Heart right ventricle (tissue), 16 donors: ENCODE data around the gene VPS13A. TPM values are rescaled to one million over a fixed set of nuclear protein-coding genes. Genes with fewer than 3 reads are reported as not detected.

ENCODE experiments used
- ATAC-seq, 8 donors: fragments of 200-7000 bp; cut with Tn5 transposase; one replicate each; pipeline ENCODE4 v1.9.1; 2020; ENCODE audit warnings: mild to moderate bottlenecking in 8 of 8, moderate library complexity in 8 of 8, moderate number of reproducible peaks in 1 of 8
- DNase-seq, 2 donors: peaks; one replicate each; pipeline ENCODE4 v3.0.0-alpha.2; 2020
- H3K27ac ChIP-seq, 10 donors: fragments of 200-600 bp; sonication (generic) in 2 of 10; one replicate each; pipeline versions ENCODE4 v1.5.0 to v1.8.0; 2020 to 2022; ENCODE audit warnings: mild to moderate bottlenecking in 3 of 10
- H3K27me3 ChIP-seq, 7 donors: fragments of 200-600 bp; one replicate each; pipeline ENCODE4 v1.8.0; 2021 to 2022; ENCODE audit warnings: mild to moderate bottlenecking in 2 of 7
- H3K36me3 ChIP-seq, 9 donors: fragments of 200-600 bp; sonication (generic) in 1 of 9; one replicate each; pipeline versions ENCODE4 v1.5.0 to v1.8.0; 2020 to 2022; ENCODE audit warnings: mild to moderate bottlenecking in 2 of 9
- H3K4me1 ChIP-seq, 9 donors: fragments of 200-600 bp; sonication (generic) in 1 of 9; one replicate each; pipeline versions ENCODE4 v1.5.0 to v1.8.0; 2020 to 2022; ENCODE audit warnings: mild to moderate bottlenecking in 4 of 9
- H3K4me3 ChIP-seq, 10 donors: fragments of 200-600 bp; sonication (generic) in 2 of 10; one replicate each; pipeline versions ENCODE4 v1.5.0 to v1.8.0; 2020 to 2022; ENCODE audit warnings: mild to moderate bottlenecking in 7 of 10, moderate library complexity in 2 of 10
- H3K9me3 ChIP-seq, 11 donors: fragments of 200-600 bp in 10 of 11; sonication (generic) in 2 of 11; one replicate each; pipeline versions ENCODE4 v1.5.0 to v1.8.0; 2013 to 2022; ENCODE audit warnings: mild to moderate bottlenecking in 2 of 11, control low read depth in 1 of 11, moderate library complexity in 1 of 11
- WGBS, 2 donors: extraction: QIAGEN DNeasy Blood & Tissue Kit; methylation state at CpG; one replicate each; pipeline ENCODE4 v1.1.7; 2013; ENCODE audit warnings: inconsistent platforms in 1 of 2; 5-methylcytosine and 5-hydroxymethylcytosine counted together
- intact Hi-C, 10 donors: fragments of 100-400 bp; cut with DNase I; formaldehyde crosslinking; loops; one replicate each; pipeline versions ENCODE4 v1.11.1 to v1.14.2; 2022
- polyA plus RNA-seq, 2 donors: library from polyadenylated mRNA; stranded (reverse); fragments of 200-250 nt; gene quantifications; one replicate each; pipeline ENCODE4 v1.2.3, GENCODE V29; 2013
- total RNA-seq, 10 donors: library from RNA; stranded (reverse); fragmentation: NEBNext Ultra II Directional in 3 of 10; extraction: Animal tissue kit (Norgen Biotek cat#: 25700) in 3 of 10; gene quantifications; one replicate each; pipeline versions ENCODE4 v1.2.1 to v1.2.4, GENCODE V29; 2021 to 2023
- TF ChIP-seq, protein P1 (sequence below), 9 donors: fragments of 200-600 bp; sonication (generic) in 2 of 9; IDR thresholded peaks; one replicate each; pipeline versions ENCODE4 v1.5.0 to v1.8.0; 2021 to 2022; ENCODE audit warnings: antibody characterized with exemption in 9 of 9, mild to moderate bottlenecking in 5 of 9, moderate library complexity in 1 of 9
- donor health status: Arrhythmogenic right ventricular cardiomyopathy.
- donor health status: ischemic (EF 13 %, LVEDD 7.1; RV severe dilation, severe dysfunction).
- donor health status: healthy with polysubstance abuse.
- donor health status: DM: no; HTN: yes; CAD: no.
- donor health status: DM: no; HTN: no; CAD: no.
- donor health status: ischemic (EF 25% LVEDD 6.9; RV normal size, moderate dysfunction).
- donor health status: ischemic (EF 25% LVEDD 5.7; RV mildly dilated, moderate dysfunction).
- donor health status: healthy.
- donor health status: DM: yes; HTN: yes; CAD: no.
- donor health status: Ischemic cardiomyopathy.
- donor health status: ischemic (EF 35%, LVEDD 5.7; RV mildly dilated, moderate dysfunction).
- donor health status: nonischemic (EF 11% LVEDD 7.7; RV severe dilation, severe dysfunction).
- donor health status: DM: yes; HTN: yes; CAD: no.
- donor health status: PGD.
- donor health status: ischemic (EF 29% LVEDD 5.4; RV normal size, mild dysfunction).
- donor health status: nonischemic (EF 23%, LVEDD 6.1; RV moderate dilation, normal function).

Gene VPS13A
- total and polyA plus RNA-seq, 12 donors, result 6.8 to 53.2 (median 33.6) TPM

DNA sequence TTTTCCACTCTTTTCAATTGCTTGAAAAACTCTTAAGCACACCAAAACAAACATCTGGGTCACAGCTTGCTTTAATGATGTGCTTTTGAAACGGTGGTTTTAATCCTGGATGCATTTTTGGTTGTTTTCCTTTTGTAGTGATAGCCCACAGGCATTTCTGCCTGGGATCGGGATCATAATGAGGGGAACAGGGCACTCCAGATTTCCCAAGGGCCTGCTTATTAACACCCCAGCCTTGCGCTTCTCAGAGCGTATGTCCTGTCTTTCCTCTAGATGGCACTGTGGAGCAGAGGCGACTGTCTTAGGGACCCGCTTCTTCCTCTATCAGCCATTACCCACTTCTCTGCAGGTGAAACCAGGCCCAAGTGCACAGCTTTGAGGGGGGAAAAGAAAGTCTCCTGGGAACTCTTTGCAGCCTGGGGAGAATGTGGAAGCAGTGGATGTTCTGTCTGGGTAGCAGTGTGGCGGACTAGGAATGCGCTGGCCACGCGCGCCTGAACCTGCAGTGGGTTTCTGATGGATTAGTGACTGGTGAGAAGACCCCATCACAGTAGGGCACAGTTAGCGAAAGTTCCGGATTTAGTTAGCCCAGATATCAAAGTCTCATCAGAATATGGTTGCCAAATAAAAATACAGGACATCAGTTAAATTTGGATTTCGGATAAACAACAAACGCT lies 280.7 kb downstream of the VPS13A start:
- 50 to 51% methylated on average over 15 of the region's 15 CpGs for WGBS, 2 donors

DNA sequence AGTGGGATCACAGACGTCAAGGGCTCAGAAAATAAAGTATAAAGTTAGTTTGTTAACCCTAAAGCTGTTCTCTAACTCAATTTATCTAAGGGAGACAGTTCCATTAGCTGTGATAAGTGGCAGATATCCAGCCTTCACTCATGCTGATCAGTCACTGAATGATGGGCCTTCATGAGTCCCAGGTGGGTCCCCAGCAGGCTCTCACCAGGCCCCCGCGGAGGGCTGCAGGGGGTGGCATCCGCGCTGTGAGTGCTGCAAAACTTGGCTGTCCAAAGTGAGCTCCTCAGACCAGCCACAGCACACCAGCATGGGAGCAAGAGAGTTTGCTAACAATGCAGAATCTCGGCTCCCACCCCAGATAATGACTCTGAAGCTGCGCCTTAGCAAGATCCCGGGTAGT lies 283.6 kb downstream of the VPS13A start:
- Histone ChIP-seq H3K9me3 (no peaks in the 10 kb centered on the region), H3K36me3 (no peaks in the 10 kb centered on the region), H3K27me3 (no peaks in the 10 kb centered on the region), H3K27ac (no peak overlapping the region), H3K4me1 (peaks cover 0 to 14% (median 4%) of the 10 kb centered on the region in 9 donors), H3K4me3 (no peak overlapping the region)
- no peak for DNase-seq
- WGBS, 2 donors, result 75 to 77% methylated on average over 8 of the region's 8 CpGs
- intact Hi-C loops, result no loop called here
- TF ChIP-seq, protein P1, sequence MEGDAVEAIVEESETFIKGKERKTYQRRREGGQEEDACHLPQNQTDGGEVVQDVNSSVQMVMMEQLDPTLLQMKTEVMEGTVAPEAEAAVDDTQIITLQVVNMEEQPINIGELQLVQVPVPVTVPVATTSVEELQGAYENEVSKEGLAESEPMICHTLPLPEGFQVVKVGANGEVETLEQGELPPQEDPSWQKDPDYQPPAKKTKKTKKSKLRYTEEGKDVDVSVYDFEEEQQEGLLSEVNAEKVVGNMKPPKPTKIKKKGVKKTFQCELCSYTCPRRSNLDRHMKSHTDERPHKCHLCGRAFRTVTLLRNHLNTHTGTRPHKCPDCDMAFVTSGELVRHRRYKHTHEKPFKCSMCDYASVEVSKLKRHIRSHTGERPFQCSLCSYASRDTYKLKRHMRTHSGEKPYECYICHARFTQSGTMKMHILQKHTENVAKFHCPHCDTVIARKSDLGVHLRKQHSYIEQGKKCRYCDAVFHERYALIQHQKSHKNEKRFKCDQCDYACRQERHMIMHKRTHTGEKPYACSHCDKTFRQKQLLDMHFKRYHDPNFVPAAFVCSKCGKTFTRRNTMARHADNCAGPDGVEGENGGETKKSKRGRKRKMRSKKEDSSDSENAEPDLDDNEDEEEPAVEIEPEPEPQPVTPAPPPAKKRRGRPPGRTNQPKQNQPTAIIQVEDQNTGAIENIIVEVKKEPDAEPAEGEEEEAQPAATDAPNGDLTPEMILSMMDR (IDR thresholded peaks at IDR 0.05), result no peak
- no peak for ATAC-seq

More for the DNA sequence above, 280.7 kb downstream of the VPS13A start:
- TF ChIP-seq, protein P1 (IDR thresholded peaks at IDR 0.05), result peak; percentile 65 to 92 (median 82)
- peaks cover 0 to 17% (median 4%) of the 10 kb centered on the region in 9 donors for H3K4me1 ChIP-seq
- H3K4me3 ChIP-seq, result no peak overlapping the region
- H3K36me3 ChIP-seq, result no peaks in the 10 kb centered on the region
- DNase-seq (peak in 1 of 2 donors; percentile 56), ATAC-seq (peak; percentile 72 to 90 (median 86))
- peaks cover 0 to 2% (median 0%) of the 10 kb centered on the region in 11 donors for H3K9me3 ChIP-seq
- intact Hi-C loops, result loop anchor here in 9 of 10 donors (1.0 to 10.0 kb wide), 11 partner anchors 139 to 667 kb away; partner anchors contain the start of genes GNA14 (in 9 of the 9) and GNAQ (in 3 of the 9)
- H3K27ac ChIP-seq, result no peak overlapping the region
- no peaks in the 10 kb centered on the region for H3K27me3 ChIP-seq

DNA sequence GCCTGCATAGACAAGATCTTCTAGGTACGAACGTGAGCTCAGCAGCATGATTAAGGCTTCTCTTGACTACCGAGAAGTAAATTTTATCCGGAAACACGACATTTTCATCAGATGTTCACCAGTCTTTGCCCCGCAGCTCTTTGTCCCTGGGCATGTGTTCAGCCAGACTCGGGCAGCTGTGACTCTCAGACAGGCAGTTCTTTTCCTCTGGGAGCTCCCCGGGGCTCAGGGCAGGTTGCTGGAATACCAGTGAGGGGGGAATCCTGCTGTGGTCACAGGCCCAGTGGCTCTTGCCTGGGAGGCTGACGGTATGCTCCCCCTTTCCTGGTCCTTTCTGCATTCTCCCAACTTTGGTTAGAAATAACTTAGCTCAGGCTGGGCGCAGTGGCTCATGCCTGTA lies 284.7 kb downstream of the VPS13A start:
- H3K4me1 ChIP-seq, result peaks cover 0 to 10% (median 4%) of the 10 kb centered on the region in 9 donors
- no peaks in the 10 kb centered on the region for H3K36me3 ChIP-seq
- TF ChIP-seq, protein P1 (IDR thresholded peaks at IDR 0.05), result no peak
- intact Hi-C loops, result no loop called here
- WGBS, 2 donors, result 71 to 78% methylated on average over 10 of the region's 10 CpGs
- DNase-seq (no peak), ATAC-seq (no peak)
- H3K27me3 ChIP-seq, result no peaks in the 10 kb centered on the region
- no peak overlapping the region for H3K27ac ChIP-seq
- H3K4me3 ChIP-seq, result no peak overlapping the region
- H3K9me3 ChIP-seq, result no peaks in the 10 kb centered on the region

DNA sequence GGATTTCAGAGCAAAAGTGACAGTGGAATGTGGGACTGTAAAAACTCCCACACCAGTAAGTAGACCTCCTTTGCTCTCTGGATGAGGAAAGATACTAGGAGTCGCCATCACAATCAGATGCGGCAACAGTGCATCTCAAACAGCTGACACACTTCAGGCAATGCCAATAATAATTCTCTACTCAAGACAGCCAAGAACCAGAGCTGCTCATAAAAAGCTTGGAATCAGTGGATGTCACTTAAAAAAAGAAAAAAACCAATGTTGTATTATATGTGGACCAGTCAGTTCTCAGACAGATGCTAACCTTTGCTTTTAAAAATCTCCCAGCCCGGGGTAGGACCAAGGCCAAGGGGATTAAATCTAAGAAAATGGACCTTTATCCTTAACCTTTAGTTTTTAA lies 285.8 kb downstream of the VPS13A start:
- Histone ChIP-seq H3K36me3 (no peaks in the 10 kb centered on the region), H3K27me3 (no peaks in the 10 kb centered on the region), H3K27ac (no peak overlapping the region), H3K9me3 (no peaks in the 10 kb centered on the region), H3K4me1 (peaks cover 0 to 2% (median 0%) of the 10 kb centered on the region in 9 donors), H3K4me3 (no peak overlapping the region)
- 67 to 71% methylated on average over 3 of the region's 3 CpGs for WGBS, 2 donors
- intact Hi-C loops, result no loop called here
- TF ChIP-seq, protein P1 (IDR thresholded peaks at IDR 0.05), result no peak
- ATAC-seq (no peak), DNase-seq (no peak)
